ENCODE results near the gene NR2C2AP.

DNA sequence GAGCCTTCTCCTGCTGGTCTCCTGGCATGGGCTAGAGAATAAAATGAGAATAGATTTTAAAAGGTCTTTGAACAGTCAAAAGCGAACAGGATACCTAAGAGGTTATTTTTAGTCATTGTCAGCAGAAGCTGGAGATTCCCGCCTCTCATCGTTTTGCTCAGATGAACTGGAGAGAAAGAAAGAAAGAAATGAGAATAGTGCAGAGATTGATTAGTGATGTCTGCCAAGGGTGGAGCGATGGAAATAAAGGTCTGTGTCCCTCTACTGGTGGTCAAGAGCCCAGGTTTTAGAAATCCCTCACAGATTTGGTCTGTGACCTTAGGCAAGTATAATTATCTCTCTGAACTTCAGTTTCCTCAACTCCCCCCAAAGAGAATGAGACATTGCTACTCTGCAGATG is 13.9 kb upstream of the NR2C2AP start:
- TF ChIP-seq RAD21 (CRISPR knock-in tag; IDR thresholded peaks at IDR 0.05) (no peak), ZNF747 (CRISPR knock-in tag; IDR thresholded peaks at IDR 0.05; ENCODE audit: borderline replicate concordance) (no peak), POLR2A (IDR thresholded peaks at IDR 0.05; ENCODE audit: insufficient read depth in 1 of 2, low read depth in 2 of 2, low read length in 2 of 2) (no peak), NR3C1 (CRISPR knock-in tag; IDR thresholded peaks at IDR 0.05) (no peak), TBL1XR1 (IDR thresholded peaks at IDR 0.05; ENCODE audit: borderline replicate concordance, low read length, partially characterized antibody) (no peak), RBAK (CRISPR knock-in tag; IDR thresholded peaks at IDR 0.05) (no peak), CC2D1A (CRISPR knock-in tag; IDR thresholded peaks at IDR 0.05) (no peak), SIN3A (IDR thresholded peaks at IDR 0.05; ENCODE audit: borderline replicate concordance, low read depth, low read length) (no peak)
- TF ChIP-seq, protein P1, sequence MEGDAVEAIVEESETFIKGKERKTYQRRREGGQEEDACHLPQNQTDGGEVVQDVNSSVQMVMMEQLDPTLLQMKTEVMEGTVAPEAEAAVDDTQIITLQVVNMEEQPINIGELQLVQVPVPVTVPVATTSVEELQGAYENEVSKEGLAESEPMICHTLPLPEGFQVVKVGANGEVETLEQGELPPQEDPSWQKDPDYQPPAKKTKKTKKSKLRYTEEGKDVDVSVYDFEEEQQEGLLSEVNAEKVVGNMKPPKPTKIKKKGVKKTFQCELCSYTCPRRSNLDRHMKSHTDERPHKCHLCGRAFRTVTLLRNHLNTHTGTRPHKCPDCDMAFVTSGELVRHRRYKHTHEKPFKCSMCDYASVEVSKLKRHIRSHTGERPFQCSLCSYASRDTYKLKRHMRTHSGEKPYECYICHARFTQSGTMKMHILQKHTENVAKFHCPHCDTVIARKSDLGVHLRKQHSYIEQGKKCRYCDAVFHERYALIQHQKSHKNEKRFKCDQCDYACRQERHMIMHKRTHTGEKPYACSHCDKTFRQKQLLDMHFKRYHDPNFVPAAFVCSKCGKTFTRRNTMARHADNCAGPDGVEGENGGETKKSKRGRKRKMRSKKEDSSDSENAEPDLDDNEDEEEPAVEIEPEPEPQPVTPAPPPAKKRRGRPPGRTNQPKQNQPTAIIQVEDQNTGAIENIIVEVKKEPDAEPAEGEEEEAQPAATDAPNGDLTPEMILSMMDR (CRISPR knock-in tag; IDR thresholded peaks at IDR 0.05), result peak; percentile 24
- TF ChIP-seq, protein P2, sequence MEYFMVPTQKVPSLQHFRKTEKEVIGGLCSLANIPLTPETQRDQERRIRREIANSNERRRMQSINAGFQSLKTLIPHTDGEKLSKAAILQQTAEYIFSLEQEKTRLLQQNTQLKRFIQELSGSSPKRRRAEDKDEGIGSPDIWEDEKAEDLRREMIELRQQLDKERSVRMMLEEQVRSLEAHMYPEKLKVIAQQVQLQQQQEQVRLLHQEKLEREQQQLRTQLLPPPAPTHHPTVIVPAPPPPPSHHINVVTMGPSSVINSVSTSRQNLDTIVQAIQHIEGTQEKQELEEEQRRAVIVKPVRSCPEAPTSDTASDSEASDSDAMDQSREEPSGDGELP (IDR thresholded peaks at IDR 0.05; ENCODE audit: borderline replicate concordance, low read depth), result no peak

All from HepG2 (cell line).